A673 (cell line): ENCODE results near the gene TCEAL1. TPM values are rescaled to one million over a fixed set of nuclear protein-coding genes. Genes with fewer than 3 reads are reported as not detected.

ENCODE experiments used
- BruUV-seq: library from RNA; stranded (reverse); fragments of 400-500 nt; replicated peaks from 2 replicates; lab custom pipeline; 2021; lab: Mats Ljungman, UMichigan
- CTCF ChIA-PET: fragments of 300-600 bp; sonication (Branson Sonifier 250); formaldehyde crosslinking; loops from one replicate; lab custom pipeline; 2022; ENCODE audit warnings: antibody characterized with exemption; lab: Charles Lee
- POLR2A ChIA-PET: fragments of 300-600 bp; sonication (Branson Sonifier 250); formaldehyde crosslinking; loops from one replicate; lab custom pipeline; 2022; ENCODE audit warnings: antibody characterized with exemption; ENCODE audit not compliant: low non-redundant PET; lab: Charles Lee
- DNase-seq: peaks from one replicate; pipeline ENCODE4 v3.0.0-alpha.2; 2015; ENCODE audit warnings: low spot score
- H3K27ac ChIP-seq: fragments of 200-600 bp; sonication (generic); 2 replicates; pipeline ENCODE4 v1.5.1; 2016; ENCODE audit warnings: mixed run types, low read depth, mild to moderate bottlenecking, mixed read lengths, antibody characterized with exemption, low read length; ENCODE audit not compliant: poor library complexity, severe bottlenecking
- H3K27me3 ChIP-seq: fragments of 200-600 bp; sonication (generic); replicated peaks from 2 replicates; pipeline ENCODE4 v1.6.1; 2017; ENCODE audit warnings: mixed run types, low read depth, mild to moderate bottlenecking, mixed read lengths, antibody characterized with exemption, low read length; ENCODE audit not compliant: insufficient read depth, poor library complexity
- H3K36me3 ChIP-seq: fragments of 200-600 bp; sonication (generic); 2 replicates; pipeline ENCODE4 v1.6.1; 2016; ENCODE audit warnings: mixed run types, mild to moderate bottlenecking, mixed read lengths, antibody characterized with exemption, low read length; ENCODE audit not compliant: insufficient read depth, poor library complexity, severe bottlenecking
- H3K4me1 ChIP-seq: fragments of 200-600 bp; sonication (generic); 2 replicates; pipeline ENCODE4 v1.6.1; 2017; ENCODE audit warnings: mixed run types, mild to moderate bottlenecking, mixed read lengths, antibody characterized with exemption, low read length; ENCODE audit not compliant: insufficient read depth, poor library complexity, severe bottlenecking
- H3K4me3 ChIP-seq: fragments of 200-600 bp; sonication (generic); 2 replicates; pipeline ENCODE4 v1.5.1; 2016; ENCODE audit warnings: low read depth, mixed run types, mild to moderate bottlenecking, mixed read lengths, low read length; ENCODE audit not compliant: poor library complexity, severe bottlenecking
- H3K9me3 ChIP-seq: fragments of 200-600 bp; sonication (generic); 2 replicates; pipeline ENCODE4 v1.6.1; 2016; ENCODE audit warnings: mixed run types, low read depth, mild to moderate bottlenecking, mixed read lengths, antibody characterized with exemption, low read length; ENCODE audit not compliant: poor library complexity, severe bottlenecking
- CTCF ChIP-seq: fragments of 300-800, 200-600 bp; sonication (generic); conservative IDR thresholded peaks from 2 replicates; pipeline ENCODE4 v1.5.1; 2017; ENCODE audit warnings: low read depth, mild to moderate bottlenecking, antibody characterized with exemption, low read length, moderate library complexity, mixed read lengths
- EZH2 ChIP-seq: fragments of 200-600 bp; sonication (generic); IDR thresholded peaks from 2 replicates; pipeline ENCODE4 v1.6.1; 2017; ENCODE audit warnings: borderline replicate concordance, low read depth, mild to moderate bottlenecking, mixed read lengths, antibody characterized with exemption, low read length; ENCODE audit not compliant: poor library complexity, severe bottlenecking
- intact Hi-C: fragments of 100-400 bp; cut with micrococcal nuclease; formaldehyde crosslinking; loops from one replicate; pipeline ENCODE4 v1.10.0; 2022; ENCODE audit not compliant: unreplicated experiment
- total RNA-seq: library from RNA; stranded (reverse); gene quantifications from 2 replicates; pipeline ENCODE4 v1.2.3, GENCODE V29; 2021

TCEAL1 gene
- total RNA-seq, 1 experiment from 2014 or later: 10.9 TPM

GRCh38 chrX:103678199-103678993, 49.6 kb downstream of the TCEAL1 start:
- CTCF ChIA-PET: no interaction called here
- no peak for TF ChIP-seq EZH2
- TF ChIP-seq CTCF: no peak
- H3K27me3 ChIP-seq: no peaks in the 10 kb centered on the region
- H3K27ac ChIP-seq: no peak overlapping the region
- peaks cover 76% of the 10 kb centered on the region for H3K36me3 ChIP-seq
- H3K4me1 ChIP-seq: no peaks in the 10 kb centered on the region
- H3K4me3 ChIP-seq: no peak overlapping the region
- no peak for DNase-seq
- intact Hi-C loops: loop anchor here (10.0 kb wide), 1 partner anchor 144 kb away; no protein-coding TSS in a partner anchor
- BruUV-seq: no TSS peak
- POLR2A ChIA-PET: no interaction called here
- H3K9me3 ChIP-seq: no peaks in the 10 kb centered on the region

Other genes starting within 250 kb of the TCEAL1 start
- gene RAB40A, start 109.5 kb upstream of the TCEAL1 start, total RNA-seq: not detected in 2 replicates
- 37.3 and 39.7 TPM in 2 replicates for gene TCEAL4, start 43.5 kb upstream of the TCEAL1 start, total RNA-seq
- gene TCEAL3, start 21.0 kb upstream of the TCEAL1 start, total RNA-seq: 12.1 and 15.9 TPM in 2 replicates
- 450 and 473 TPM in 2 replicates for gene MORF4L2, start 57.7 kb downstream of the TCEAL1 start, total RNA-seq
- not detected in 2 replicates for gene TMEM31, start 81.9 kb downstream of the TCEAL1 start, total RNA-seq
- not detected in 2 replicates for gene PLP1, start 147.9 kb downstream of the TCEAL1 start, total RNA-seq
- 0.61 and 0.67 TPM in 2 replicates for gene RAB9B, start 203.3 kb downstream of the TCEAL1 start, total RNA-seq